ENCODE results near the gene TIMM22.
"Not testable (repeated sequence)": the region's sequence is repeated elsewhere in the genome, so short reads cannot be mapped to it uniquely, and the experiment has no call there.

The TIMM22 gene

DNA sequence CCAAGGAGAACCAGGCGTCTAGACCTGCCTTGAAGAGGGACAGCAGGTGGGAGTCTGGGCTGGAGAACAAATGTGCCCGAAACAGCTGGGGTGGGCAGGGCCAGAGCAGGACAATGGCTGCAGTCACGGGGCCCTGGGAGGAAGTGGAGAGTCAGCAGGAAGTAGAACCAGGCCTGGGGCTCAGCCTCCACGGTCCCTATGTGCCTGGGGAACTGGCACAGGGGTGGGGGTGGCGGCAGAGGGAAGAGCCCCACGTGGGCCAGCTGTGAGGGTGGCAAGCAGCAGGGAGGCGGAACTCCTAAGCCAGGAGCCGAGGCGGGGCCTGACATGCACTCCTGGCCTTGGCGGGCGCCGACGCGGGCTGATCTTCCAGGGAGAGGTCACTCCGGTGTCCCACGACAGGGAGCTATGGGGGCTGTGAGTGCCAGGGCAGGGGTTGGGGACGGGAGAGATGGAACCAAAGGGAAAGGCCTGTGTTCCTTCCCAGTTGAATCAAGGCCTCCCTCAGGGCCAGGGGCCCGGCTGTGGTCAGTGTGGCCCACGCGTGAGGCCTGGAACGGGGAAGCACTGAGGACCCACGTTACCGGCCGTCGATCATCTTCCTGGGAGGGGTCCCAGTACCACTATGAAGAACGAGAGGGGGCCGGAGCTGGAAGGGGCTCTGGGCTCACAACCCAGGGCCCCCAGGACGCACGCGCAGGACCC, 42.7 kb downstream of the TIMM22 start:
- no peak for DNase-seq (ENCODE audit: low spot score)

DNA sequence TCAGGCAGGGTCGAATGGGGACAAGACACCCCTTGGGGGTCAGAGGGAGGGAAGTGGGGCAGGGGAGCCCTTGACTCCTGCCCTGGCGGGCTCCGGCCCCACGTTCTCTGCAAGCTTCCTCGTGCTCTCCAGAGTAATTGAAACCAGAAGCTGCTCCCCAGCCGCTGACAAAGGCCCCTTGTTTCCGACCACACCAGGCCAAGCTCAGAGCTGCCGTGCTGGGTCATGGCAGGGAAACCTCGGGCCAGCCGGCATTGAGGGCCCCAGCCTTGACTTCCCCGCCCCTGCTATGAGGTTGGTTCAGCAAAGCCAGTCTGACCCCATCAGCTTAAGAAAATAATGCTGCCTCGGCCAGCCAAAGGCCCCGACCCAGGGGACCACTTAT, 43.3 kb downstream of the TIMM22 start:
- DNase-seq (ENCODE audit: low spot score): no peak

DNA sequence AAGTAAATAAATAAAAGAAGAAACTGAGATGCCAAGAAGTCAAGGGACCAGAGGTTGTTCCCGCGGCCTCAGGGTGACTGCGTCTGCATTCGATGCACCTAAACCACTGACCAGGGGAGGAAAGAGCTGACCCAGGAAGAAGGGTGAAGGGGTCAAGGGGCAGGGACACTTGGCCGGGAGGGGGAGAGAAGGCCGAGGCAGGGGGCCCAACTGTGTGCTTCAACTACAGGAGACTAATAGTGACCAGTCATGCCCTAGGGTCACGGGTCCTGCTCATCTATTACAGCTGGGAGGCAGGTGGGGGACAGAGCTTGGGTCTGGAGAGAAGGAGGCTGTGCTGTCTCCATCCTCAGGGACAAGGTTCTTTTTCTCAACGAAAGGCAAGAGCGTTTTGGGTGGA, 44.8 kb downstream of the TIMM22 start:
- no peak for DNase-seq (ENCODE audit: low spot score)

DNA sequence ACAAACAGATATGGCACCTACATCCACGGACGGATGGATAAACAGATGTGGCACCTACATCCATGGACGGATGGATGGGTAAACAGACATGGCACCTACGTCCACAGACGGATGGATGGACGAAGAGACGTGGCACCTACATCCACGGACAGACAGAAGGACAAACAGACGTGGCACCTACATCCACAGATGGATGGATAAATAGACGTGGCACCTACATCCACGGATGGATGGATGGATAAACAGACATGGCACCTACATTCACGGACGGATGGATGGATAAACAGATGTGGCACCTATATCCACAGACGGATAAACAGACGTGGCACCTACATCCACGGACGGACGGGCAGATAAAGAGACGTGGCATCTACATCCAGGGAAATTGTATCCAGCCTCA, 45.6 kb downstream of the TIMM22 start:
- DNase-seq (ENCODE audit: low spot score): no peak

DNA sequence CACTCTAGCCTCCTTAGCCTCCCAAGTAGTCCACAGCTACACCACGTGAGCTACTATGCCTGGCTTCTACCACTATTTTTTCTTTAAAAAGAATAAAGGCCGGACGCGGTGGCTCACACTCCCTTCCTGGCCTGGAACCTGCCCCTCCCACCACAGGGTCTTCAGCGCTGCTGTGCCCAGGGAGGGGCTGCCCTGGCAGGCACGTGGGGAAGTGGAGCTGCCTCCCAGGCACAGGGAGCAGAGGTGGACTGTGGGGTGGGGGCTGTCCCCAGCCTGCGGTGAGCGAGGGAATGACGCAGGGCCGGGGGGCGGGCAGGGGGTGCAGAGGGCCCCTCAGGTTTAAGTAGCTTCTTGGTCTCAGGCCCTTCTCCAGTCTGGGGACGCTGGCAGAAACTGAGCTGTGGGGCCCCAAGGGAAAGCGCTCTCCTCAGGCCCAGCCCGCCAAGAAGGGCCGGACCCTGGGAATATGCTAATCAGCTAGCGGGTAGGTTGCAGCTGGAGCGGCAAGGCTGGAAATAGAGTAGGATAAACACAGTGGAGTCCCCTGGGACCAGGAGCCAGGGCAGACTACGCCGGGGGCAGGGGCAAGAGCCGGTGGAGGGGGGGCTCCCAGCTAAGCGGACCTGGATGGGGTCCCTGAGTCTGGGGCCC, 46.8 kb downstream of the TIMM22 start:
- no peak for DNase-seq (ENCODE audit: low spot score)

DNA sequence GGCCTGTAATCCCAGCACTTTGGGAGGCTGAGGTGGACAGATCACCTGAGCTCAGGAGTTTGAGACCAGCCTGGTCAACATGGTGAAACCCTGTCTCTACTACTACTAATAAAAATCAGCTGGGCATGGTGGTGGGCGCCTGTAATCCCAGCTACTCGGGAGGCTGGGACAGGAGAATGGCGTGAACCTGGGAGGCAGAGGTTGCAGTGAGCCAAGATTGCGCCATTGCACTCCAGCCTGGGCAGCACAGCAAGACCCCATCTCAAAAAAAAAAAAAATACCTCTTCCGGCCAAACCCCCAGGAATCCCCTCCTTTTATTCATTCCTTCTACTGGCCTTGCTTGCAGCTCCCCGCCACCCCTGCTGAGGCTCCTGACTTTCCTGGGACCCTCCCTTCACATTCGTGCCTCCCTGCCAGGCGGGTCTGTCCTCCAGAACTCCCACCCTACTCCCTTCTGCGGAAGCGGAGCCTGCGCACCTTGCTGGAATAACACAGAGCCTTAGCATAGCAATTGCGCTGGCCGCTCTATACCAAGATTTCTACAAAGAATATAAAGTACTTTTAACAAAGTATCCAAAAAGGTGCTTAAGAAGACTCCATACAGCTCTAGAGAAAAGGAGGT, 47.6 kb downstream of the TIMM22 start:
- not testable (repeated sequence) for DNase-seq (ENCODE audit: low spot score)

DNA sequence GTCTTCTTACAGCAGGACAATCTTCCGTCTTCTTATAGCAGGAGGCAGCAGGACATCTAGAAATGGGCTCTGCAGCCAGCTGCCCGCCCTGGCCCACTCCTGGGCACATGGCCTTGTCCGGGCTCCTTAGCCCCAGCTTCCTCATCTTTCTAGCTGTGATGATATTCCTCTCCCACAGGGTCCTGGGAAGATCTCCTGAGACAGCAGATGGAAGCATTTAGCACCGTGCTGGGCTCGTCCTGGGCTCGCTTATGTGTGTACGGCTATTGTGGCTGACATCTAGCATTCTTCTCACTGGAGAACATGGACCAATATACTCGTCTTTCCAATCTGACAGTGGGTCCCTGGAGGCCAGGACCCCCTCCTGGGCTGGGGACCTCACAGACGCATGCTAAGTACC, 48.5 kb downstream of the TIMM22 start:
- no peak for DNase-seq (ENCODE audit: low spot score)

DNA sequence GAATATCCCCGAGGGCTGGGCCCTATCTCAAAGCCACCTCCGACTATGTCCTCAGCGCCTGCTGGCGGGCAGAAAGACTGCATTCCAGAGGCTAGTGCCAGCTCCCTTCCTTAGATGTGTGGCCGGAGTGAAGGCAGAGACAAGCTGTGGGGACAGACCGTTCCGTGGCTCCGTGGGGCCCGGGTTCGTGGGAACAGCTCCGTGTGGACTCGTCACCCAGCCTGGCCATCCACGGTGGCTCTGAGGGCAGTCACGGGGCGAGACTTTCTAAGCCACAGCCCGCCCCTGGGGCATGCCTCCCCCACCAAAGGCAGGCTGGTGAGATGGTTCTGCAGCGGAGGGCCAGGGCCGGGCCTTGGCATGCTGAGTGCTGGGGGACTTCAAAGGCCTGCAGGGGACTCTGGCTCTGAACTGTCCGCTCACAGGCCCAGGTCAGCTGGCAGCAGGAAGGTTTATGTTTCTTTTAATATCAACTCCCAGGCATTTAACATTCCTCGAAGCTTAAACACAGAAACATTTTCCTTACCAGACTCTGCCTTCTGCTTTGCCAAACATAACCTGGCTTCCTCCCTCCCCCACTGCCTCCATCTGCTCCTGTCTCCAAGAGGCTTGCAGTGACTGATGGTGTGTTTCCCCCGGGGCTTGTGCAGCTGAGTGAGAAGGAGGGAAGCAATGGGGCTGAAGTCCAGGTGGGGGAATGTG, 50.4 kb downstream of the TIMM22 start:
- no peak for DNase-seq (ENCODE audit: low spot score)

DNA sequence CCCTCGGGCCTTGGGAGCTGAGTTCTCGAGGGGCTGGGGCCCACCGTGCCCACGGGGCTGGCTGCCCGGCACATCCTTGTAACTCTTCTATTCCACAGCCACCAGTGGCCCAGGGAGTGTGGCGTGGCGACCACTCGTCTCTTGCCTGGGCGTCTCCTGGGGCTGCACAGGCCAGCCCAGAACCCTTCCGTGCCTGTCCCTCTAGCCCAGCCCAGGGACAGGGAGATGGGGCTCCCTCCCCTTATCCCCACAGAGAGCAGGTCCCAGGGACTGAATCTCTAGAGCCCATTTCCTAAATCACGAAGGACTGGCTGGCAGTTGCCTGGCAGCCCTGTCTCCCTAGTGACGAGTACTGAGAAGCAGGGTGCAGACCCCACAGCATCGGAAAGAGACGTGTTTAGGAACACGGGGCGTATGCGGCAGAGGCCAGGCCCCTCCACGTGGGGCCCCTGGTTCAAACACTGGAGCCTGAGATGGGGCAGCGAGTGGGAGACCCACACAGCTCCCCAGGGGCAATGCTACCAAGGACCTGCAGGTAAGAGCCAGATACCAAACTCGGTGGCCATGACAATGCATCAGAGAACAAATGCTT, 51.0 kb downstream of the TIMM22 start:
- DNase-seq (ENCODE audit: low spot score): no peak

DNA sequence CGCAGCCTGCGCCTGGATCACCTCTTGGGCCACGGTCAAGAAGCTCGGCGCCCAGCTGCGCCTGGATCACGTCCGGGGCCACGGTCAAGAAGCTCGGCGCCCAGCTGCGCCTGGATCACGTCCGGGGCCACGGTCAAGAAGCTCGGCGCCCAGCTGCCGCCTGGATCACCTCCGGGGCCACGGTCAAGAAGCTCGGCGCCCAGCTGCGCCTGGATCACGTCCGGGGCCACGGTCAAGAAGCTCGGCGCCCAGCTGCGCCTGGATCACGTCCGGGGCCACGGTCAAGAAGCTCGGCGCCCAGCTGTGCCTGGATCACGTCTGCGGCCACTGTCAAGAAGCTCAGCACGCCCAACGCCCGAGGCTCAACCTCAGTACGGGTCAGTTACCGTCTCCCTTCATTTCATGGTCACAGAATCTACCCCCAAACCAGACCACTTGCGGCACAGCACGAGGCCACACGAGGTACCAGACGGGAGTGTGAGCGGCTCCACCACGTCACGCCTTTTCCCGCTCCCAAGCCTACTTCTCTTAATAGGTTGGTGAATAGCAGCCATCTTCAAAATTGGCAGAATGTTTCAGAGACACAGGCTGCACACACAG, 51.7 kb downstream of the TIMM22 start:
- DNase-seq (ENCODE audit: low spot score): not testable (repeated sequence)

DNA sequence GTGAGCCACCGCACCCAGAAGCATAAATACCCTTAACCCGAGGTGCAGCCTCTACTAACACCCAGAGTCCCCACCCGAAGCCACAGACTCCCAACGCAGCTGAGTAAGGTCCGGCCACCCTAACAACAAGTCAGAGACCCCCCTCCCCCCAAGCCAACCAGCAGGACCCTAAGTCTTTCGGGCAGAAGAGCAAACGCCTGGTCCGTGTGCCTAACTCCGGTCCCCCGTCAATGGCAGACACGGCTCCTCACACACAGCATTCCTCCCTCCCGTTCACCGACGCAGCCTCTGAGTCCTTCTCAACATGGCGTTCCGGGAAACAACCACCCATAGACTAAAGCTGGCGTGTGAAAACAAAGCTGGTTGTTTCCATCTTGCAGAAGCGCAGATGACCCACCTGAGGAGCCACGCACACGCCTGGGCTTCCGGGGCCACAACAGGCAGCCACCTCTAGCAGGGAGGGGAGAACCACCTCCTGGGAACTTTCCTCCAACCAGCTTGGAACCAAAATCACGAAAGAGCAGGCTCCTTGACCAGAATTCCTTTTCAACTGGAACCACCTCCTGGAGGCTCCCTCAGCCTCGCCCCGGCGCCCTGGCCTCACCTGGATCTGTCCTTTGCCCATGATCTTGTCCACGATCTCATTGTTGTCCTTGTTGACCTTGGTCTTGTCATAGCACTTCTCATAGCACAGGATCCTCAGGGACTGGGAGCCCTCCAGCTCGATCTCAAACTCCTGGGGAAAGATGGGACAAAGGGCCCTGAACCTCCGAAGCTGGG, 52.7 kb downstream of the TIMM22 start:
- no peak for DNase-seq (ENCODE audit: low spot score)

DNA sequence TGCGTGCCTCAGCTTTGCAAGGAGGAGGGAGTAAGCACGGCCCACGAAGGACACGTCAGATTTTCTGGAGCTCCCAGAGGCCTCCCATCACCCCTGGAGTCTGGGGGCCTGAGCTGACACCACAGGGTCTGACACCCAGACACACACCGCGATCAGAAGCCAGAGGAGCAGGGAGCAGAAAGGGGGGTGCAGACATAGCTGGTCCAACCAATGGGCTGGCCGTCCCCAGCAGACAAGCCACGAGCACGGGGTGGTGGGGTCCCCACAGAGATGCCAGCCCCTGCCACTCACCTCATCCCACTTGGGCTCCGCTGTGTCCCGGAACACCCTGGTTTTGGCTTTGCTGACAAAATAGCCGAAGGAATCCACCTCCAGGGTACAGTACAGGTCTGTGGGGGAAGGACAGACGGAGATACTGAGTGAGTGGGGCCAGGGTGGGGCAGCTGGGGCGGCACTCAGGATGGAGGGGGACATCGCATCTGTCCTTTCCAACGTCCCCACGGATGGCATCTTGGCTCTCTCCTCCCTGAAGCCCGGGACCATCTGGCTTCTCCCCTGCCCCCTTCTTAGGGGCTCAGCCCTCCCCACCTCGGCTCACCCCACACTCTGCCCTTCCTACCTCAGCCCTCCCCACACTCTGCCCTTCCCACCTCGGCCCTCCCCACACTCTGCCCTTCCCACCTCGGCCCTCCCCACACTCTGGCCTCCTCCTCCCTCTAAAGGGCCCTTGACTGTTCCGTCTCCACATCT, 53.5 kb downstream of the TIMM22 start:
- DNase-seq (ENCODE audit: low spot score): no peak

DNA sequence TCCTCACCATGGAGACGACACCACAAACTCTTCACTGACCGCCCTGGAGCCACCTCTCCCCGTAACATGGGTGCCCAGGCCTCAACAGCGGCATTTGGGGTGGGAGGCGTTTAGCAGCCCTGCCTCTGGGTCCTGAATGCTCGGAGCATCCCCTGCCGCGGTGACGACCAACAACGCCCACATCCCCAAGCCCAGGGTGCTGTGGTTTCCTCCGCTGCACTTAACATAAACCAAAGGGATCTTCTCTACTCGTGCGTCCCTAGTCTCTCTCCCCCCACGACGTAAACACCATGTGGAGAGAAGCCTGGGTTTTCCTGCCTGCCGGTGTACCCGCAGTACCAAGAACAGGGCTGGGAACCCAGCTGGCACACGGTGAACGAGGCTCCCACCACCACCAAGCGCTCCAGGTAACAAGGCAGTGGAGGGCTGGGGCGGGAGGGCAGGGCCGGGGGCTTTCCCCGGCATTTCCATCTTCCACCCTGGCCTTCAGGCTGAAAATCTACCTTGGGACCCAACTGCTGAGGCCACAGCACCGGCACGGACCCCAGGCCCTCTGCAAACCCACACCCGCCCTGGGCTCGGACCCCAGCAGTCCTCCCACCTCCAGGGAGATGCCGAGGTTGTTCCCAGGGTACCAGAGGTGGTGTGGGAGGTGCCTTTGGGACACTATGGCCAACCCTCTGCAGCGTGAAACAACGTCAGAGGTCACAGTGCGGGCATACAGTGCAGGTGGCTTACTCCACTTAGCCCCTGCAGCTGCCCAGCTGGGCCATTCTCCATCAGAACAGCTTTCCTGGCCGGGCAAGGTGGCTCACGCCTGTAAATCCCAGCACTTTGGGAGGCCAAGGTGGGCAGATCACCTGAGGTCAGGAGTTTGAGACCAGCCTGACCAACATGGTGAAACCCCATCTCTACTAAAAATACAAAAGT, 54.3 kb downstream of the TIMM22 start:
- no peak for DNase-seq (ENCODE audit: low spot score)

Measured in HuH-7 (cell line).